Activated T-helper 1 cell treated with anti-CD3 and anti-CD28 coated beads, Interleukin-2, amount 50 U/mL, for 16 hours (primary cell): ENCODE results near the gene TCIRG1.
"Not testable (repeated sequence)": the region's sequence is repeated elsewhere in the genome, so short reads cannot be mapped to it uniquely, and the experiment has no call there.

Source experiments
- DNase-seq, 2 donors: peaks; one replicate each; pipeline ENCODE4 v3.0.0-alpha.2; 2020; ENCODE audit warnings: low read depth in 1 of 2, low spot score in 1 of 2

TCIRG1 gene

DNA sequence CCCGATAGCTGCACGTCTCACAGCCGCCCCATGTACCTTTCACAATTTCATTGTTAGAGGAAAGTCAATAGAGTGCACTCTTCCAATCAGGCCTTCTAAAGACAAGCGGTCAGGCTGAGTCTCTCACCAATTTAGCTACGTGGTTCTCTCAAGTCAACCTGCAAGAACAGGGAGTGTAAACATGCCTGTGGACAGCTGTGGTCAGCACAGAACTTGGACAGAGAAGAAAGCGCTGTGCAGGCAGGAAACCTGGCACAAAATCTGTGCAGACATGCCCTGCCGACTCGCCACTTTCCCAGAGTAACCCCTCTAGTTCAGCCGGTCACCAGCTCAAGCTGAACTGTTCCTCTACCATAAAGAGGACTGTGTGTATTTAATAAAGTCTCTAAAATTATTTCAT is 42.9 kb downstream of the TCIRG1 start:
- DNase-seq = no peak

DNA sequence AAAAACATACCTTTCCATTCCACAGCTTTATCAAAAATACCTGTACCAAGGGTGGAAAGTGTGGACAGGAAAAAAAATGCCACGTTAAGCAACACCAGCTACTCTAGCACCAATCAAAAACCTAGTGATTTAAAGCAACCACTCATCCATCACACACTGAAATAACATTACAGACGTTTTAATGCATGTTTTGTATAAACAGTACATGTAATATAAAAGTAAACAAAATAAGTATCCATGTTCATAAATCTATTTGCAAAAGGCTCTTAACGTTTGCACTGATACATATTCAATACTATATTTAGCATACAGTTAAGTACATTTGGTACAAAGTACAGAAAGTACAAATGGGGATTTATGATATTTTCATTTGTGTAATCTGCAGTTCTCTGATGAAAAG is 43.7 kb downstream of the TCIRG1 start:
- no peak for DNase-seq

DNA sequence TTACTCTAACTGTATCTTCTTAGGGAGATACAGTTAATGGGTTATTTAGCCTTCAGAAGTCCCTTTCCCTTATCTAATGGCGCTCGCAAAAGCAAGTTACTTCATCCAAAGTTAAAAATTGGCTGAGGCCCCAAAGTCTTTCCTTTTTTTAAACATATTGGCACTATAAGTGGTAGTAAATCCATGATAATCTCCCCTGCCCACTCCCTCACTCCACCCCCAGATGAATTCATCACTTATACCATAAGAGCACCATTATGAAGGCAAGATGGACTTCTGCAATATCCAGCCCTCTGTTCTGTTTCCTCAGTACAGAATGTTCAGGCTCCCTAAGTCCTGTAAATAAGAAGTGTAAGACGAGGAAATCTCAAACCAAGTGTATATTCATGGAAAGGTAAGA is 44.7 kb downstream of the TCIRG1 start:
- no peak for DNase-seq

GRCh38 chr11:68089679-68090078 is 50.9 kb downstream of the TCIRG1 start:
- no peak for DNase-seq

GRCh38 chr11:68090287-68090686 is 51.5 kb downstream of the TCIRG1 start:
- DNase-seq = no peak

DNA sequence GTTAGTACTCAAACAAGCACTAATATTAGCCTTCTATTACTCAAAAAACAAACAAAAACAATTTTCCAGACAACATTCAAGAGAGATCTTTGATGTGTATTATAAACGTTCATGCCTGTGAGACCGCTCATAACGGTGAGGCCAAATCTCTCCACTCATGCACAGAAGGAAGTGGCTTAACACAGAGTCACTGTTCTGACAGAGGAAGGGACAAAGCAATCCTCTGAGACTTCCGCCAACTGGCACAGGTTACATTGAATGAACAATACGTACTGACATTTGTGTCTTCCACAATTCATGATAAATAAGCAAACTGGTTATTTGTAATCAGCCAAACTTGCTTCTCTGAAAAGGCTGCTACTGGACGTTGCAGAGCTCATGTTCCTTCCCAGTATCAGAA is 51.9 kb downstream of the TCIRG1 start:
- no peak for DNase-seq

- no peak for DNase-seq
Measured at GRCh38 chr11:68092411-68092810, 53.6 kb downstream of the TCIRG1 start.

GRCh38 chr11:68092946-68093345 is 54.1 kb downstream of the TCIRG1 start:
- not testable (repeated sequence) for DNase-seq

DNA sequence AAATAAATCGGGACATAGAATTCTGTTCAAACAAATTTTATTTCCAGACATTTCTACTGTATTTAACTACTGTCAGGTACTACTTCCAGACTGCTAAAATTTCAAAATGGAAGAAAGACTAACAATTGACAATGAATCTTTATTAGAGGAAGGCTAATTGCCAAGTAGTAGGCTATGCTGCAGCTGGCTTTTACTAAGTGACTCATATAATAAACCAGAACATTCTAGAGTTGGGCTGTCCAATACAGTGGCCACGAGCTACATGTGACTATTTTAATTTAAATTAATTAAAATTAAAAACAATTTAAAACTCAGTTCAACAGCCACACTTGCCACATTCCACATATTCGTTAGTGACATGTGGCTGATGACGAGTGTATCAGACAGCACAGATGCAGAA is 54.7 kb downstream of the TCIRG1 start:
- no peak for DNase-seq

- DNase-seq = no peak
Measured at GRCh38 chr11:68096962-68097361, 58.1 kb downstream of the TCIRG1 start.

DNA sequence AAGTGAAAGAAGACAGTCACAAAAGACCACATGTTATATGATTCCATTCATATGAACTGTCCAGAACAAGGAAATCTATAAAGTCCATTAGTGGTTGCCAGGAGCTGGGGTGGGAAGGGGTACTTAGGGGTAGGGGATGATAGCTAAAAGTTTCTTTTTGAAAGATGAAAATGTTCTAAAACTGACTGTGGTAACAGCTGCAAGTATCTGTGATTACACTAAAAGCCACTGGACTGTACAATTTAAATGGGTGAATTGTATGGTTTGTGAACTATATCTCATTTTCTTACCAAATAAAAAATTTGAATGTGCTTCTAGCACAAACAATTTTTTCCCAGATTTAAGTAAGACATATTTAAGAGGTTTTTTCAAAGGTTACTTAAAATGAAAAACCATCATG is 60.2 kb downstream of the TCIRG1 start:
- DNase-seq = no peak

- DNase-seq = no peak
Measured at GRCh38 chr11:68099474-68100405, 60.9 kb downstream of the TCIRG1 start.
